Measurements from ENCODE around the gene ENAH.

DNA sequence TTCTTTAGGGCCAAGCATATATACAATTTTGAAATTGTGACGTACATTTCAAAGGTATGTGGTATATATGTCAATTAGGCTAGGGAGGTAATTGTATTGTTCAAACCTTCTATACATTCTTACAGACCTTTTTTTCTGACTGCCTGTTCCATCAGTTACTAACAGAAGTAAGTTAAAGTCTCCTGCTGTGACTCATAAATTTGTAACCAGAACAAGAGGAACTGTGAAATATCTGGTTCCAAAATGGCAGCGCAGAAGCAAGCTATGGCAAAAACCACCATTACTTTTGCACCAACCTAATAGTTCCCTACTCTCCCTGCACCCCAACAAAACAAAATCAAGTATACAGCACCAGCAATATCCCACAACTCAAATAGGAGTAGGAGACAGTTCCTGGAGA lies 93.6 kb downstream of the ENAH start:
- TF ChIP-seq EZH2 (IDR thresholded peaks at IDR 0.05; ENCODE audit: borderline replicate concordance, low read length), result no peak
- TF ChIP-seq, protein P1, sequence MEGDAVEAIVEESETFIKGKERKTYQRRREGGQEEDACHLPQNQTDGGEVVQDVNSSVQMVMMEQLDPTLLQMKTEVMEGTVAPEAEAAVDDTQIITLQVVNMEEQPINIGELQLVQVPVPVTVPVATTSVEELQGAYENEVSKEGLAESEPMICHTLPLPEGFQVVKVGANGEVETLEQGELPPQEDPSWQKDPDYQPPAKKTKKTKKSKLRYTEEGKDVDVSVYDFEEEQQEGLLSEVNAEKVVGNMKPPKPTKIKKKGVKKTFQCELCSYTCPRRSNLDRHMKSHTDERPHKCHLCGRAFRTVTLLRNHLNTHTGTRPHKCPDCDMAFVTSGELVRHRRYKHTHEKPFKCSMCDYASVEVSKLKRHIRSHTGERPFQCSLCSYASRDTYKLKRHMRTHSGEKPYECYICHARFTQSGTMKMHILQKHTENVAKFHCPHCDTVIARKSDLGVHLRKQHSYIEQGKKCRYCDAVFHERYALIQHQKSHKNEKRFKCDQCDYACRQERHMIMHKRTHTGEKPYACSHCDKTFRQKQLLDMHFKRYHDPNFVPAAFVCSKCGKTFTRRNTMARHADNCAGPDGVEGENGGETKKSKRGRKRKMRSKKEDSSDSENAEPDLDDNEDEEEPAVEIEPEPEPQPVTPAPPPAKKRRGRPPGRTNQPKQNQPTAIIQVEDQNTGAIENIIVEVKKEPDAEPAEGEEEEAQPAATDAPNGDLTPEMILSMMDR (IDR thresholded peaks at IDR 0.05; ENCODE audit: low read length), result no peak
